ENCODE results near the gene INPPL1. TPM values are rescaled to one million over a fixed set of nuclear protein-coding genes. Genes with fewer than 3 reads are reported as not detected.

INPPL1 gene
- total RNA-seq, 2 experiments from 2014 or later: 103 to 195 TPM

DNA sequence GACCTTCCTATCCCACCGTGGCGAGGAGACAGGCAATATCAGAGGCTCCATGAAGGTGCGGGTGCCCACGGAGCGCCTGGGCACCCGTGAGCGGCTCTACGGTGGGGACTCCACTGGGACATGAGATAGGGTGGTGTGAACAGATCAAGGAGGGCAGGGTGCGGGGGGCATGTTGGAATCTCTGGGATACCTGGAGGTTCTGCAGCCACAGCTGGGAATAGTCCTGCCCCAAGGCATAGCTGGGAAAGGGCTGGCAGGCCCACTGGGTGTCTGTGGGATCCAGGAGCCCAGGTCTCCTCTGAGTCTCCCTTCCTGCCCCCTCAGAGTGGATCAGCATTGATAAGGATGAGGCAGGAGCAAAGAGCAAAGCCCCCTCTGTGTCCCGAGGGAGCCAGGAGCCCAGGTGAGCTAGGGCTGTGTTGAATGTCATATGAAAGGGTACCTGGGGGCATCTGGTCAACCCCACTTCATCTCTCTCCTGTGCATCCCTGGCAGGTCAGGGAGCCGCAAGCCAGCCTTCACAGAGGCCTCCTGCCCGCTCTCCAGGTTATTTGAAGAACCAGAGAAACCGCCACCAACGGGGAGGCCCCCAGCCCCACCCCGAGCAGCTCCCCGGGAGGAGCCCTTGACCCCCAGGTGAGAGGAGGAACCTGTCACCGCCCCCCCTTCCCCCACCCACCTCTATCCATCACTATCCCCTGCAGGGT is 10.9 kb downstream of the INPPL1 start:
- Histone ChIP-seq H3K4me1 (ENCODE audit: insufficient read depth, low read length, poor library complexity, severe bottlenecking) (no peaks in the 10 kb centered on the region), H2AFZ (ENCODE audit: low read length) (no peak overlapping the region), H3K4me2 (ENCODE audit: low read length) (no peak overlapping the region), H3K9me2 (ENCODE audit: insufficient read depth, low read length) (no peaks in the 10 kb centered on the region), H3K36me3 (ENCODE audit: insufficient read depth, low read length) (peaks cover 79% of the 10 kb centered on the region), H3K27ac (ENCODE audit: low read depth, low read length, poor library complexity, severe bottlenecking) (no peak overlapping the region), H3K79me2 (ENCODE audit: insufficient read depth, low read depth, low read length) (no peaks in the 10 kb centered on the region), H3K4me3 (ENCODE audit: low read depth, low read length, poor library complexity, severe bottlenecking) (no peak overlapping the region), H4K20me1 (ENCODE audit: insufficient read depth, low read length) (no peaks in the 10 kb centered on the region), H3K9me3 (ENCODE audit: low read length) (no peaks in the 10 kb centered on the region)
- ChIA-PET CTCF (ENCODE audit: unreplicated experiment) (interaction anchor here (0.7 kb wide), 1 partner anchor 19 kb away, joined by 3 read pairs; the partner anchor contains the start of gene FOLR2), POLR2A (interaction anchor here (0.7 kb wide), 1 partner anchor 9 kb away, joined by 3 read pairs; no protein-coding TSS in a partner anchor)
- intact Hi-C loops (cut with micrococcal nuclease; ENCODE audit: unreplicated experiment): loop anchor here (5.0 kb wide), 1 partner anchor 197 kb away; the partner anchor contains the start of gene CLPB
- BruUV-seq (replicated peaks): no TSS peak
- DNase-seq (ENCODE audit: low spot score): no peak
- TF ChIP-seq, protein P1, sequence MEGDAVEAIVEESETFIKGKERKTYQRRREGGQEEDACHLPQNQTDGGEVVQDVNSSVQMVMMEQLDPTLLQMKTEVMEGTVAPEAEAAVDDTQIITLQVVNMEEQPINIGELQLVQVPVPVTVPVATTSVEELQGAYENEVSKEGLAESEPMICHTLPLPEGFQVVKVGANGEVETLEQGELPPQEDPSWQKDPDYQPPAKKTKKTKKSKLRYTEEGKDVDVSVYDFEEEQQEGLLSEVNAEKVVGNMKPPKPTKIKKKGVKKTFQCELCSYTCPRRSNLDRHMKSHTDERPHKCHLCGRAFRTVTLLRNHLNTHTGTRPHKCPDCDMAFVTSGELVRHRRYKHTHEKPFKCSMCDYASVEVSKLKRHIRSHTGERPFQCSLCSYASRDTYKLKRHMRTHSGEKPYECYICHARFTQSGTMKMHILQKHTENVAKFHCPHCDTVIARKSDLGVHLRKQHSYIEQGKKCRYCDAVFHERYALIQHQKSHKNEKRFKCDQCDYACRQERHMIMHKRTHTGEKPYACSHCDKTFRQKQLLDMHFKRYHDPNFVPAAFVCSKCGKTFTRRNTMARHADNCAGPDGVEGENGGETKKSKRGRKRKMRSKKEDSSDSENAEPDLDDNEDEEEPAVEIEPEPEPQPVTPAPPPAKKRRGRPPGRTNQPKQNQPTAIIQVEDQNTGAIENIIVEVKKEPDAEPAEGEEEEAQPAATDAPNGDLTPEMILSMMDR (conservative IDR thresholded peaks at IDR 0.05; ENCODE audit: low read length): no peak
- no peak for TF ChIP-seq EZH2phosphoT487 (IDR thresholded peaks at IDR 0.05; ENCODE audit: borderline replicate concordance, low read depth, low read length)

DNA sequence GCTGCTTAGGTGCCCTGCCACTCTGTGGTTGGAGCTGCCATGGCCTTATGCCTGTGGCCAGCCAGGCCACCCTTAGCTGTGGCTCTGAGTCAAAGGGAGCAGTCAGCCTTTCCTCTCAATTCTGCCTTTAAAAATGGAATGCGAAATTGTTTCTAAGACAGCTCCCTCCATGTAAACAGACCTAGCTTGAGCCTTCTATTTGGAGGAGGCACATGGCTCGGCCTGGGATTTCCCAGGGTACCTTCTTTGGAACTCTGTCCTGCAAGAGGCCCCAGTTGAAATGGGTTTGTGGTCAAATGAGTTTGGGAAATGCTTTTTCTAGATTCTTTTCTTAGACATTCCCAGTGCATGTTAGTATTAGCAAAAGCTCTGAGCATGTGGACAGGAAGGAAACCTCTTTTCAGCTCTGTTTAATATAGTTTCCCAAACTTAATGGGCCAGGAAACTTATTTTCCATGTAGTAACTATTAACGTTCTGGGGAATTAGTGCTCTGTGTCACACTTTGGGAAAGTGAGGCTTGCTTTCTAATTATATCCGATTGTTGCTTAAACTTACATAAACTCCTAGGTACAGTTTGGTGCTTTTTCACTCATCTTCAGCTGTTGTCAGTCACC is 11.6 kb downstream of the INPPL1 start:
- H3K36me3 ChIP-seq (ENCODE audit: insufficient read depth, low read length): peaks cover 73% of the 10 kb centered on the region

More for the DNA sequence above, 11.6 kb downstream of the INPPL1 start:
- H3K4me1 ChIP-seq (ENCODE audit: insufficient read depth, low read length, poor library complexity, severe bottlenecking): no peaks in the 10 kb centered on the region
- H2AFZ ChIP-seq (ENCODE audit: low read length): no peak overlapping the region
- H3K27ac ChIP-seq (ENCODE audit: low read depth, low read length, poor library complexity, severe bottlenecking): no peak overlapping the region
- TF ChIP-seq EZH2phosphoT487 (IDR thresholded peaks at IDR 0.05; ENCODE audit: borderline replicate concordance, low read depth, low read length): no peak
- TF ChIP-seq, protein P1 (conservative IDR thresholded peaks at IDR 0.05; ENCODE audit: low read length): no peak
- BruUV-seq (replicated peaks): no TSS peak
- ChIA-PET POLR2A (interaction anchor here (0.6 to 0.7 kb wide), 2 partner anchors 10 to 14 kb away, joined by 3 to 4 read pairs; no protein-coding TSS in a partner anchor), CTCF (ENCODE audit: unreplicated experiment) (no interaction called here)
- H4K20me1 ChIP-seq (ENCODE audit: insufficient read depth, low read length): no peaks in the 10 kb centered on the region
- H3K9me2 ChIP-seq (ENCODE audit: insufficient read depth, low read length): no peaks in the 10 kb centered on the region
- no peak overlapping the region for H3K4me3 ChIP-seq (ENCODE audit: low read depth, low read length, poor library complexity, severe bottlenecking)
- intact Hi-C loops (cut with micrococcal nuclease; ENCODE audit: unreplicated experiment): loop anchor here (5.0 kb wide), 1 partner anchor 196 kb away; the partner anchor contains the start of gene CLPB
- H3K9me3 ChIP-seq (ENCODE audit: low read length): no peaks in the 10 kb centered on the region
- no peaks in the 10 kb centered on the region for H3K79me2 ChIP-seq (ENCODE audit: insufficient read depth, low read depth, low read length)
- H3K4me2 ChIP-seq (ENCODE audit: low read length): no peak overlapping the region
- DNase-seq (ENCODE audit: low spot score): no peak
